Tibial nerve (tissue), 3 donors: ENCODE data around the gene RNF121.

Source experiments
- CTCF ChIP-seq, 5 experiments: fragments of 200-600 bp in 3 of 5; fragments of 450-650 bp in 2 of 5; sonication (generic) in 3 of 5; IDR thresholded peaks; one replicate each; pipeline ENCODE4 v1.5.1; 2016 to 2019; ENCODE audit warnings: antibody characterized with exemption in 5 of 5, mild to moderate bottlenecking in 3 of 5, moderate library complexity in 2 of 5
- POLR2A ChIP-seq, 2 donors: fragments of 450-650 bp; IDR thresholded peaks; one replicate each; pipeline ENCODE4 v1.6.1; 2017; ENCODE audit warnings: antibody characterized with exemption in 2 of 2, mild to moderate bottlenecking in 2 of 2, moderate library complexity in 2 of 2

GRCh38 chr11:71990701-71991100, 61.9 kb downstream of the RNF121 start:
- no peak for TF ChIP-seq CTCF (IDR thresholded peaks at IDR 0.05)
- no peak for TF ChIP-seq POLR2A (IDR thresholded peaks at IDR 0.05)
